Activated CD4-positive, alpha-beta T cell treated with anti-CD3 and anti-CD28 coated beads, Interleukin-2, amount 10 ng/mL, durations not matched to agents 7 days and 5 days (primary cell): ENCODE data around the gene GOLT1A. TPM values are rescaled to one million over a fixed set of nuclear protein-coding genes. Genes with fewer than 3 reads are reported as not detected.

Experiments used
- CTCF ChIA-PET: fragments of 350-600 bp; sonication (Branson Sonifier 250); formaldehyde crosslinking; loops from one replicate; lab custom pipeline; 2021; ENCODE audit warnings: antibody characterized with exemption; lab: Charles Lee
- POLR2A ChIA-PET: fragments of 350-600 bp; sonication (Branson Sonifier 250); formaldehyde crosslinking; loops from one replicate; lab custom pipeline; 2021; ENCODE audit warnings: antibody characterized with exemption; lab: Charles Lee
- DNase-seq: peaks from one replicate; pipeline ENCODE4 v3.0.0-alpha.2; 2020
- H3K27ac Mint-ChIP-seq: one replicate; pipeline ENCODE4 v1.8.0; 2021; ENCODE audit warnings: mild to moderate bottlenecking, moderate library complexity, mixed read lengths
- H3K27me3 Mint-ChIP-seq: one replicate; pipeline ENCODE4 v1.8.0; 2021; ENCODE audit warnings: mixed read lengths
- H3K36me3 Mint-ChIP-seq: one replicate; pipeline ENCODE4 v1.8.0; 2021; ENCODE audit warnings: low read depth, mixed read lengths
- H3K4me1 Mint-ChIP-seq: one replicate; pipeline ENCODE4 v1.8.0; 2021; ENCODE audit warnings: mixed read lengths
- H3K4me3 Mint-ChIP-seq: one replicate; pipeline ENCODE4 v1.8.0; 2021; ENCODE audit warnings: mild to moderate bottlenecking, moderate library complexity, mixed read lengths
- H3K9me3 Mint-ChIP-seq: one replicate; pipeline ENCODE4 v1.8.0; 2021; ENCODE audit warnings: mixed read lengths
- total RNA-seq, 2 experiments: library from RNA; stranded (reverse); gene quantifications; one replicate each; pipeline ENCODE4 v1.2.3, GENCODE V29; 2021

Gene GOLT1A
- total RNA-seq, 2 experiments from 2014 or later, result not detected

GRCh38 chr1:204153667-204154066 lies 60.1 kb downstream of the GOLT1A start:
- H3K27me3 Mint-ChIP-seq, result peaks cover 19% of the 10 kb centered on the region
- H3K4me3 Mint-ChIP-seq, result no peak overlapping the region
- H3K9me3 Mint-ChIP-seq, result no peaks in the 10 kb centered on the region
- H3K27ac Mint-ChIP-seq, result no peak overlapping the region
- H3K36me3 Mint-ChIP-seq, result no peaks in the 10 kb centered on the region
- peaks cover 8% of the 10 kb centered on the region for H3K4me1 Mint-ChIP-seq
- DNase-seq, result no peak
- POLR2A ChIA-PET, result no interaction called here
- CTCF ChIA-PET, result no interaction called here

- Mint-ChIP-seq H3K4me1 (peaks cover 8% of the 10 kb centered on the region), H3K4me3 (peak overlapping the region; percentile 49), H3K36me3 (no peaks in the 10 kb centered on the region), H3K9me3 (no peaks in the 10 kb centered on the region), H3K27ac (no peak overlapping the region), H3K27me3 (peaks cover 19% of the 10 kb centered on the region)
- ChIA-PET CTCF (interaction anchor here (1.0 to 1.7 kb wide), 2 partner anchors 11 to 14 kb away, joined by 3 to 4 read pairs; no protein-coding TSS in a partner anchor), POLR2A (no interaction called here)
- DNase-seq, result no peak
Observed at GRCh38 chr1:204152310-204153044, 61.3 kb downstream of the GOLT1A start.

- DNase-seq, result peak; percentile 20
- H3K4me1 Mint-ChIP-seq, result peaks cover 8% of the 10 kb centered on the region
- H3K27me3 Mint-ChIP-seq, result peaks cover 19% of the 10 kb centered on the region
- H3K4me3 Mint-ChIP-seq, result peak within 1 kb of the TSS; percentile 53
- no peak within 1 kb of the TSS for H3K27ac Mint-ChIP-seq
- H3K36me3 Mint-ChIP-seq, result no peaks in the 10 kb centered on the region
- no peaks in the 10 kb centered on the region for H3K9me3 Mint-ChIP-seq
- CTCF ChIA-PET, result interaction anchor here (1.0 to 1.7 kb wide), 2 partner anchors 11 to 13 kb away, joined by 3 to 4 read pairs; no protein-coding TSS in a partner anchor
- POLR2A ChIA-PET, result no interaction called here
Observed at GRCh38 chr1:204151552-204152309, 62.1 kb downstream of the GOLT1A start, which contains the start of gene ETNK2. Gene ETNK2, minus strand, starts transcription at chr1:204152044. Its CDS starts 192 bp downstream, at chr1:204151852.

- ChIA-PET CTCF (interaction anchor here (0.5 to 2.1 kb wide), 4 partner anchors 12 to 469 kb away, joined by 3 to 5 read pairs (median 4); no protein-coding TSS in a partner anchor), POLR2A (no interaction called here)
- H3K4me1 Mint-ChIP-seq, result peaks cover 8% of the 10 kb centered on the region
- no peaks in the 10 kb centered on the region for H3K9me3 Mint-ChIP-seq
- no peak overlapping the region for H3K27ac Mint-ChIP-seq
- peak overlapping the region; percentile 53 for H3K4me3 Mint-ChIP-seq
- peaks cover 19% of the 10 kb centered on the region for H3K27me3 Mint-ChIP-seq
- H3K36me3 Mint-ChIP-seq, result no peaks in the 10 kb centered on the region
- DNase-seq, result no peak
Observed at GRCh38 chr1:204150702-204151551, 62.9 kb downstream of the GOLT1A start.

GRCh38 chr1:204149635-204150565 lies 63.9 kb downstream of the GOLT1A start:
- peaks cover 8% of the 10 kb centered on the region for H3K4me1 Mint-ChIP-seq
- no peak for DNase-seq
- ChIA-PET POLR2A (no interaction called here), CTCF (interaction anchor here (1.3 to 2.1 kb wide), 3 partner anchors 13 to 21 kb away, joined by 3 to 5 read pairs (median 3); no protein-coding TSS in a partner anchor)
- H3K4me3 Mint-ChIP-seq, result peak overlapping the region; percentile 38
- no peaks in the 10 kb centered on the region for H3K36me3 Mint-ChIP-seq
- H3K27ac Mint-ChIP-seq, result no peak overlapping the region
- no peaks in the 10 kb centered on the region for H3K9me3 Mint-ChIP-seq
- peaks cover 19% of the 10 kb centered on the region for H3K27me3 Mint-ChIP-seq

GRCh38 chr1:204149107-204149506 lies 64.7 kb downstream of the GOLT1A start:
- peaks cover 19% of the 10 kb centered on the region for H3K27me3 Mint-ChIP-seq
- no peak overlapping the region for H3K4me3 Mint-ChIP-seq
- H3K27ac Mint-ChIP-seq, result no peak overlapping the region
- POLR2A ChIA-PET, result no interaction called here
- H3K9me3 Mint-ChIP-seq, result no peaks in the 10 kb centered on the region
- no peak for DNase-seq
- no peaks in the 10 kb centered on the region for H3K36me3 Mint-ChIP-seq
- peaks cover 8% of the 10 kb centered on the region for H3K4me1 Mint-ChIP-seq
- CTCF ChIA-PET, result interaction anchor here (1.5 to 2.1 kb wide), 2 partner anchors 12 to 20 kb away, joined by 3 to 5 read pairs; no protein-coding TSS in a partner anchor

Other genes with a start within 250 kb of the GOLT1A start
- gene SOX13, start 140.9 kb downstream of the GOLT1A start, total RNA-seq, result 1 to 10 TPM in 1 of 2 experiments, under 1 TPM in 1; 0.60 to 1.3 TPM
- gene ETNK2, start 61.9 kb downstream of the GOLT1A start, total RNA-seq, result under 1 TPM in 1 of 2 experiments, not detected in 1; 0.25 TPM
- not detected for gene REN, start 47.7 kb downstream of the GOLT1A start, total RNA-seq
- not detected for gene KISS1, start 17.5 kb downstream of the GOLT1A start, total RNA-seq
- gene PLEKHA6, start 145.9 kb upstream of the GOLT1A start, total RNA-seq, result not detected
- 10 to 100 TPM; 62.5 to 70.6 TPM for gene PPP1R15B, start 197.8 kb upstream of the GOLT1A start, total RNA-seq